Measurements from ENCODE around the gene CDK6. TPM values are rescaled to one million over a fixed set of nuclear protein-coding genes. Genes with fewer than 3 reads are reported as not detected.
A peak's percentile ranks its signal among the peaks of the same experiment; 100 is the strongest.

Gene CDK6
- total RNA-seq, 4 donors from 2014 or later = 19.7 to 51.1 (median 33.8) TPM

DNA sequence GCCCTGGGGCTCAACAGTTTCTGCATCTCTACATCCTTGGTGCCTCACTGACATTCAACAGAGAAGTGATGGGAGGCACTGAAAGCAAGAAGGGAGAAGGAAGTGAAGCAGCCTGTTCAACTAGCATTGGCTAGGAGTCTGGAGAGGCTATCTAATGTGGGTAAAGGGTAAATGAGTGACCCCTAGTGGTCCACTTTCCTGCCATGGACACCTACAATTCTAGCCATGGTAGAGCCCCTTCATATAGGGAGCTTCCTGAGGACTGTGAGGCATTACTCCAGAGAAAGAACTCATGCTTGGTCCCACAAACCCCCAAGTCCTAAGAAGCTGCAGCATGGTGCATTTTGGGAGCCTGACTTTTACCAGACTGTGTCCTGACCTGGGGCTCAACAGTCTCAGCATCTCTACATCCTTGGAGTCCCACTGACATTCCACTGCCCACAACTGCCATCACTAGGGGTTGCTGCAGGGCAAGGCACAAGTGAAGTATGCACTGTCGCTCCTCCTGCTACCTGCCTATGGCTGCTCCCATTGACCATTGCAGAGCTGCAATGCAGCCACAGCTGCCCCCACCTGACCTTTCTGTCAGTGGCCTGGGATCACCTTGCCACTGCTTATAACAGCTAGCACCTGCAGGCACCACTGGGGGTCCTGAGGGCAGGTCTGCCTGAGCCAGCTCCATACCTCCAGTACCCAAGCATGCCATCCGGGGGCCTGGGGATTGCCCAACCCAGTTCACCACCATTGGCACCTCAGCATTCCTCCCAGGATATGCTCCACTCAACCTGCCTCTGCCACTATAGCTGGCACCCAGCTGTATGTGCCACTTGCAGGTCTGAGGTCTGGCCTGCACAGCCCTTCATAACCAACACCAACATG is 44.1 kb upstream of the CDK6 start:
- H3K27me3 ChIP-seq = no peaks in the 10 kb centered on the region
- H3K27ac ChIP-seq = no peak overlapping the region
- H3K4me3 ChIP-seq = no peak overlapping the region
- TF ChIP-seq EP300 (IDR thresholded peaks at IDR 0.05) = no peak
- TF ChIP-seq, protein P1, sequence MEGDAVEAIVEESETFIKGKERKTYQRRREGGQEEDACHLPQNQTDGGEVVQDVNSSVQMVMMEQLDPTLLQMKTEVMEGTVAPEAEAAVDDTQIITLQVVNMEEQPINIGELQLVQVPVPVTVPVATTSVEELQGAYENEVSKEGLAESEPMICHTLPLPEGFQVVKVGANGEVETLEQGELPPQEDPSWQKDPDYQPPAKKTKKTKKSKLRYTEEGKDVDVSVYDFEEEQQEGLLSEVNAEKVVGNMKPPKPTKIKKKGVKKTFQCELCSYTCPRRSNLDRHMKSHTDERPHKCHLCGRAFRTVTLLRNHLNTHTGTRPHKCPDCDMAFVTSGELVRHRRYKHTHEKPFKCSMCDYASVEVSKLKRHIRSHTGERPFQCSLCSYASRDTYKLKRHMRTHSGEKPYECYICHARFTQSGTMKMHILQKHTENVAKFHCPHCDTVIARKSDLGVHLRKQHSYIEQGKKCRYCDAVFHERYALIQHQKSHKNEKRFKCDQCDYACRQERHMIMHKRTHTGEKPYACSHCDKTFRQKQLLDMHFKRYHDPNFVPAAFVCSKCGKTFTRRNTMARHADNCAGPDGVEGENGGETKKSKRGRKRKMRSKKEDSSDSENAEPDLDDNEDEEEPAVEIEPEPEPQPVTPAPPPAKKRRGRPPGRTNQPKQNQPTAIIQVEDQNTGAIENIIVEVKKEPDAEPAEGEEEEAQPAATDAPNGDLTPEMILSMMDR (IDR thresholded peaks at IDR 0.05) = peak in 1 of 4 experiments; percentile 46
- H3K36me3 ChIP-seq = no peaks in the 10 kb centered on the region
- H3K4me1 ChIP-seq = no peaks in the 10 kb centered on the region
- ATAC-seq = peak; percentile 39
- peaks cover 0 to 15% (median 0%) of the 10 kb centered on the region in 3 donors for H3K9me3 ChIP-seq
- no CpG with 5 or more reads among the region's 2 CpGs for WGBS, 2 donors (ENCODE audit: low coverage in 1 of 2)

DNA sequence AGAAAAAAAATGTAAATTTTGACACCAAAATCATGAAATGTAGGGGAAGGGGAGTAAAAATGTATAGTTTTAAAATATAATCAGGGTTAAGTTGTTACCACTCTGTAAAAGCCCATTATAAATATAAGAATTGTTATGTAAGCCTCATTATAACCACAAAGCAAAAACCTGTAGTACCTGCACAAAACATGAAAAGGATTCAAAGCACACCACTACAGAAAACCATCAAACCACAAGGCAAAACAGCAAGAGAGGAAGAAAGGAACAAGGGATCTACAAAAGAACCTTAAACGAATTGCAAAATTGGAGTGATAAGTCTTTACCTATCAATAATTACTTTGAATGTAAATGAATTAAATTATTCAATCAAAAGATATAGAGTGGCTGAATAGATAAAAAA is 41.0 kb upstream of the CDK6 start:
- no peak for ATAC-seq
- no peaks in the 10 kb centered on the region for H3K4me1 ChIP-seq
- H3K9me3 ChIP-seq = peaks cover 0 to 5% (median 0%) of the 10 kb centered on the region in 3 donors
- no peak overlapping the region for H3K27ac ChIP-seq
- no peaks in the 10 kb centered on the region for H3K27me3 ChIP-seq
- 89 to 90% methylated on average over 1 of the region's 1 CpG for WGBS, 2 donors (ENCODE audit: low coverage in 1 of 2)
- no peak for TF ChIP-seq POLR2AphosphoS5 (IDR thresholded peaks at IDR 0.05)
- TF ChIP-seq, protein P1 (IDR thresholded peaks at IDR 0.05) = no peak
- no peak for TF ChIP-seq POLR2A (IDR thresholded peaks at IDR 0.05)
- no peak for TF ChIP-seq EP300 (IDR thresholded peaks at IDR 0.05)
- H3K4me3 ChIP-seq = no peak overlapping the region
- H3K36me3 ChIP-seq = no peaks in the 10 kb centered on the region

DNA sequence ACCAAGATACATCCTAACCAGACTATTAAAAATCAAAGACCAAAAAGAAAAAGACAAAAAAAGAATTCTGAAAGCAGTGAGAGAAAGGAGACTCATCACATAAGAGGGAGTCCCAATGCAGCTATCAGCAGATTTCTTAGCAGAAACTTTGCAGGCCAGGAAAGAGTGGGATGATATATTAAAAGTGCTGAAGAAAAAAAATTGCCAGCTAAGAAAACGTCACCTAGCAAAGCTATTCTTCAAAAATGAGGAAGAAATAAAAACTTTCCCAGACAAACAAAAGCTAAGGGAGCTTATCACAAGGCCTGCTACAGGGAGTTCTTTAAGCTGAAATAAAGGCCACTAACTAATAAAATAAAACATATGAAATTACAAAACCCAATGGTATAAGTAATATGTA is 40.5 kb upstream of the CDK6 start:
- 40 to 56% methylated on average over 1 of the region's 1 CpG for WGBS, 2 donors (ENCODE audit: low coverage in 1 of 2)
- no peak overlapping the region for H3K27ac ChIP-seq
- TF ChIP-seq, protein P1 (IDR thresholded peaks at IDR 0.05) = no peak
- no peak for TF ChIP-seq POLR2AphosphoS5 (IDR thresholded peaks at IDR 0.05)
- TF ChIP-seq POLR2A (IDR thresholded peaks at IDR 0.05) = no peak
- TF ChIP-seq EP300 (IDR thresholded peaks at IDR 0.05) = no peak

DNA sequence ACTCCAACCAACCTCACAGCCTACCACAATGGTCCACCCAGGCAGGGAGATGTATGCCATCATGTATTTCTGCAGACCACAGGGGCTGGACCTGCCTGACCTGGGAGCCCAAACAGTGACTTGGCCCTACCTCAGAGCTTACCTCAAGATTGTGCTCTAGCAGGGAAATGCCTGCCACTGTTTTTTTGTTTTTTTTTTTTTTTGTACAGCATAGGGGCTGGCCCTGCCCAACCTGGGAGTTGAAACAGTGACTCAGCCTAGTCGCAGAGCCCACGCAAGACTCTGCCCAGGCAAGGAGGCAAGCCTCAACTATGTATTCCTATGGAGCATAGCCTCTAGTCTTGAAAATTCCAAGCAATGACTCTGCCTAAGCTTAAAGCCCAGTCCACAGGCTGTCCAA is 39.3 kb upstream of the CDK6 start:
- ATAC-seq = no peak
- Histone ChIP-seq H3K9me3 (no peaks in the 10 kb centered on the region), H3K4me1 (no peaks in the 10 kb centered on the region), H3K27me3 (no peaks in the 10 kb centered on the region), H3K27ac (no peak overlapping the region), H3K36me3 (no peaks in the 10 kb centered on the region), H3K4me3 (no peak overlapping the region)
- TF ChIP-seq, protein P1 (IDR thresholded peaks at IDR 0.05) = no peak
- TF ChIP-seq POLR2AphosphoS5 (IDR thresholded peaks at IDR 0.05) = no peak
- TF ChIP-seq POLR2A (IDR thresholded peaks at IDR 0.05) = no peak
- no peak for TF ChIP-seq EP300 (IDR thresholded peaks at IDR 0.05)
- no CpG with 5 or more reads among the region's 2 CpGs for WGBS, 2 donors (ENCODE audit: low coverage in 1 of 2)

More for the DNA sequence above, 40.5 kb upstream of the CDK6 start:
- H3K4me3 ChIP-seq = no peak overlapping the region
- no peaks in the 10 kb centered on the region for H3K9me3 ChIP-seq
- no peaks in the 10 kb centered on the region for H3K27me3 ChIP-seq
- no peak for ATAC-seq
- H3K4me1 ChIP-seq = no peaks in the 10 kb centered on the region
- no peaks in the 10 kb centered on the region for H3K36me3 ChIP-seq

DNA sequence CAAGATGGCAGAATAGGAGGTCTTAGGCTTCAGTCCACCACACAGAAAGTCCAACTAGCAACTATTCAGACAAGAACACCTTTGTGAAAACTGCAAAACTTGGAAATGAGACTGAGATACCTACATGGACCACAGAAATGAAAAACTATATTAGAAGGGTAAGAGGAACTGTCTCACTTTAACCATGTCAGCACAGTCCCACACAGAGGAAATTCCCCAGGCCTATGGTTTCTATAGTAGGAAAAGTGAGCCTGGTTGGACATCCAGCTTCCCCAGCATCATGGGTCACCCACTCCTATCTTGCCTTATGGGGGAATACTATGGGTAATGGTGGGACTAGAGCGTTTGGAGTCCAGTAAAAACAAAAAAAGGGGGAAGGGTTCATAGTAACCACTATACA is 38.8 kb upstream of the CDK6 start:
- ATAC-seq = no peak
- Histone ChIP-seq H3K4me1 (no peaks in the 10 kb centered on the region), H3K9me3 (no peaks in the 10 kb centered on the region), H3K27ac (no peak overlapping the region), H3K36me3 (no peaks in the 10 kb centered on the region), H3K27me3 (no peaks in the 10 kb centered on the region), H3K4me3 (no peak overlapping the region)
- no CpG with 5 or more reads among the region's 1 CpG for WGBS, 2 donors (ENCODE audit: low coverage in 1 of 2)
- TF ChIP-seq EP300 (IDR thresholded peaks at IDR 0.05) (no peak), POLR2A (IDR thresholded peaks at IDR 0.05) (no peak), POLR2AphosphoS5 (IDR thresholded peaks at IDR 0.05) (no peak)
- TF ChIP-seq, protein P1 (IDR thresholded peaks at IDR 0.05) = no peak

All from gastroesophageal sphincter (tissue), 4 donors.